ENCODE measurements around the gene PCCA.

The PCCA gene

GRCh38 chr13:100561158-100561499, 472.2 kb downstream of the PCCA start:
- no peak for DNase-seq (ENCODE audit: low spot score)
- in situ Hi-C loops (cut with MboI; ENCODE audit: low pct_unique_long_range_greater_than_20kb, low sequenced_read_pairs, unreplicated experiment) = no loop called here
- TF ChIP-seq CTCF (IDR thresholded peaks at IDR 0.05; ENCODE audit: extremely low read depth, insufficient read depth, missing control alignments) = no peak

GRCh38 chr13:100561599-100562204, 472.8 kb downstream of the PCCA start:
- in situ Hi-C loops (cut with MboI; ENCODE audit: low pct_unique_long_range_greater_than_20kb, low sequenced_read_pairs, unreplicated experiment) = no loop called here
- TF ChIP-seq CTCF (IDR thresholded peaks at IDR 0.05; ENCODE audit: extremely low read depth, insufficient read depth, missing control alignments) = no peak

DNA sequence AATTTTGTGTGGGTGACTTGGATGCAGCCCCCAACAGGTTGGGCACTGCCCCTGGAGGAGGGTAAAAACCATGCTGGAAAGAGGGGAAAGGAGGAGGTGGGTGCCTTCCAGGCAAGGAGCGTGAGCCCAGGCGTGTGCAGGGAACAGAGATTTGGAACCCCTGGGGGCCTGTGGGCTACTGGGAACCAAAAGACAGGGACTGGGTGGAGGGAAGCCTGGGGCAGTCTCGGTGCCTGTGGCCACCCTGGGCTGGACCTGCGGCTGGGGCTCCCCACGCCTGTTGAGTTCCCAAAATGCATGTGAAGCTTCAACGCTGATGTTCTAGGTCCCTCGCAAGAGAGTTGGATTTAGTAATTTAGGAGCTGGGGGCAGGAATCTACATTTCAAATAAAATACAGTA, 474.9 kb downstream of the PCCA start:
- no peak for TF ChIP-seq CTCF (IDR thresholded peaks at IDR 0.05; ENCODE audit: extremely low read depth, insufficient read depth, missing control alignments)
- no peak for DNase-seq (ENCODE audit: low spot score)
- in situ Hi-C loops (cut with MboI; ENCODE audit: low pct_unique_long_range_greater_than_20kb, low sequenced_read_pairs, unreplicated experiment) = no loop called here

More at GRCh38 chr13:100561599-100562204, 472.8 kb downstream of the PCCA start:
- no peak for DNase-seq (ENCODE audit: low spot score)

- no peak for DNase-seq (ENCODE audit: low spot score)
- in situ Hi-C loops (cut with MboI; ENCODE audit: low pct_unique_long_range_greater_than_20kb, low sequenced_read_pairs, unreplicated experiment) = no loop called here
- no peak for TF ChIP-seq CTCF (IDR thresholded peaks at IDR 0.05; ENCODE audit: extremely low read depth, insufficient read depth, missing control alignments)
These were observed 475.7 kb downstream of the PCCA start for GRCh38 chr13:100564444-100565223.

DNA sequence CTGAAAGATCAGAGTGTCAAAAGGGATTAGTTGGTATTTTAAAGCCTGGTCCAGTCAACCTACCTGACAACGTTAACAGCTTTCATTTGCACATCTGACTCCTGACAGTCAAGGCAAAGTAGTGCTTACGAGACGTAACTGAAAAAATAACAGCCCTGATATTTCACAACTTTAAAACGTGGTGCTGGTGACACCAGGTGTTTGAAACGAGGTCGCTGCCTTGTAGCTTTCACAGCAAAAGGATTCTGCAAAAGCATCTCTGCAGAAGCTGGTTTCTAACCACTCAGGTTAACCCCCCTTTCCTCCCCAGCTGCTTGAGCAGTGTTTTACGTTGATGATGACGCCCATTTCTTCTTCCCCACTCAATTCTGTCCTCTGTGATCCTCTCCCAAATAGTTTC, 476.4 kb downstream of the PCCA start:
- no peak for TF ChIP-seq CTCF (IDR thresholded peaks at IDR 0.05; ENCODE audit: extremely low read depth, insufficient read depth, missing control alignments)
- in situ Hi-C loops (cut with MboI; ENCODE audit: low pct_unique_long_range_greater_than_20kb, low sequenced_read_pairs, unreplicated experiment) = no loop called here
- DNase-seq (ENCODE audit: low spot score) = no peak

GRCh38 chr13:100566543-100566942, 477.6 kb downstream of the PCCA start:
- DNase-seq (ENCODE audit: low spot score) = no peak
- no peak for TF ChIP-seq CTCF (IDR thresholded peaks at IDR 0.05; ENCODE audit: extremely low read depth, insufficient read depth, missing control alignments)
- in situ Hi-C loops (cut with MboI; ENCODE audit: low pct_unique_long_range_greater_than_20kb, low sequenced_read_pairs, unreplicated experiment) = no loop called here
